Measurements from ENCODE around the gene APOB.

Gene APOB

GRCh38 chr2:20986024-20986939, 57.6 kb downstream of the APOB start:
- no peak for DNase-seq (ENCODE audit: extremely low read depth in 1 of 2, low read depth in 1 of 2)

- DNase-seq (ENCODE audit: extremely low read depth in 1 of 2, low read depth in 1 of 2): no peak
These were observed 58.8 kb downstream of the APOB start for GRCh38 chr2:20985062-20985461.

- DNase-seq (ENCODE audit: extremely low read depth in 1 of 2, low read depth in 1 of 2): no peak
These were observed 59.5 kb downstream of the APOB start for GRCh38 chr2:20984408-20984807.

- no peak for DNase-seq (ENCODE audit: extremely low read depth in 1 of 2, low read depth in 1 of 2)
These were observed 60.0 kb downstream of the APOB start for GRCh38 chr2:20983844-20984243.

- DNase-seq (ENCODE audit: extremely low read depth in 1 of 2, low read depth in 1 of 2): no peak
These were observed 61.0 kb downstream of the APOB start for GRCh38 chr2:20982861-20983260.

- no peak for DNase-seq (ENCODE audit: extremely low read depth in 1 of 2, low read depth in 1 of 2)
These were observed 66.2 kb downstream of the APOB start for GRCh38 chr2:20977520-20978180.

GRCh38 chr2:20976527-20976926, 67.3 kb downstream of the APOB start:
- no peak for DNase-seq (ENCODE audit: extremely low read depth in 1 of 2, low read depth in 1 of 2)

- DNase-seq (ENCODE audit: extremely low read depth in 1 of 2, low read depth in 1 of 2): no peak
These were observed 70.9 kb downstream of the APOB start for GRCh38 chr2:20972792-20973565.

GRCh38 chr2:20972110-20972509, 71.8 kb downstream of the APOB start:
- DNase-seq (ENCODE audit: extremely low read depth in 1 of 2, low read depth in 1 of 2): no peak

GRCh38 chr2:20970068-20970467, 73.8 kb downstream of the APOB start:
- no peak for DNase-seq (ENCODE audit: extremely low read depth in 1 of 2, low read depth in 1 of 2)

GRCh38 chr2:20966061-20966595, 77.7 kb downstream of the APOB start:
- DNase-seq (ENCODE audit: extremely low read depth in 1 of 2, low read depth in 1 of 2): no peak

- no peak for DNase-seq (ENCODE audit: extremely low read depth in 1 of 2, low read depth in 1 of 2)
These were observed 78.7 kb downstream of the APOB start for GRCh38 chr2:20965221-20965620.

GRCh38 chr2:20963867-20964266, 80.0 kb downstream of the APOB start:
- DNase-seq (ENCODE audit: extremely low read depth in 1 of 2, low read depth in 1 of 2): no peak

- peak; percentile 22 to 34 for DNase-seq (ENCODE audit: extremely low read depth in 1 of 2, low read depth in 1 of 2)
These were observed 80.8 kb downstream of the APOB start for GRCh38 chr2:20962939-20963557.

- DNase-seq (ENCODE audit: extremely low read depth in 1 of 2, low read depth in 1 of 2): no peak
These were observed 82.0 kb downstream of the APOB start for GRCh38 chr2:20961858-20962257.

GRCh38 chr2:20960003-20960402, 83.9 kb downstream of the APOB start:
- no peak for DNase-seq (ENCODE audit: extremely low read depth in 1 of 2, low read depth in 1 of 2)

- no peak for DNase-seq (ENCODE audit: extremely low read depth in 1 of 2, low read depth in 1 of 2)
These were observed 84.6 kb downstream of the APOB start for GRCh38 chr2:20959252-20959651.

GRCh38 chr2:20957788-20958525, 85.9 kb downstream of the APOB start:
- no peak for DNase-seq (ENCODE audit: extremely low read depth in 1 of 2, low read depth in 1 of 2)

- no peak for DNase-seq (ENCODE audit: extremely low read depth in 1 of 2, low read depth in 1 of 2)
These were observed 88.4 kb downstream of the APOB start for GRCh38 chr2:20955277-20956026.

Measured in stimulated activated CD8-positive, alpha-beta memory T cell treated with anti-CD3 and anti-CD28 coated beads, Interleukin-7, amount 100 ng/mL, for 48 hours (primary cell).